Stimulated activated CD4-positive, alpha-beta T cell treated with anti-CD3 and anti-CD28 coated beads, TNF-alpha, amount 100 ng/mL, for 1 hour (primary cell): ENCODE data around the gene GPR161.

Experiments used
- DNase-seq, 3 donors: peaks; one replicate each; pipeline ENCODE4 v3.0.0-alpha.2; 2020; ENCODE audit warnings: low read depth in 3 of 3, low spot score in 1 of 3

The GPR161 gene

DNA sequence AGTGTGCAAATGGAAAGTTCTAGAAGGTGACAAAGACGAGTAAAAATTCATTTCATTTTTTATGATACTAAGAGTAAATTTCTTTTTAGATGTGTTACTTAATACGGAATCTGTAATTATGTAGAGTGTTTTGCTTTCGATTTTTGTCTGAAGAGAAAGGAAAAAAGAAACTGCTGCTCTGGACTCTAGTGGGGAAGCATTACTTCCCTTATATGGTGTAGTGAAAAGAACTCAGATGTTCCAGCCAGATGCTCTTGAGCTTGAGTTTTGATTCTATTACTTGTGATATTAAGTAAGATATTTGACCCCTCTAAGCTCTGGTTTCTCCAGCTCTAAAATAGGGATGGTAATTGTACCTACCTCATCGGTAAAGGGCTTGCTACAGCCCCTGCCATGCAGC lies 12.2 kb upstream of the GPR161 start:
- DNase-seq: no peak

DNA sequence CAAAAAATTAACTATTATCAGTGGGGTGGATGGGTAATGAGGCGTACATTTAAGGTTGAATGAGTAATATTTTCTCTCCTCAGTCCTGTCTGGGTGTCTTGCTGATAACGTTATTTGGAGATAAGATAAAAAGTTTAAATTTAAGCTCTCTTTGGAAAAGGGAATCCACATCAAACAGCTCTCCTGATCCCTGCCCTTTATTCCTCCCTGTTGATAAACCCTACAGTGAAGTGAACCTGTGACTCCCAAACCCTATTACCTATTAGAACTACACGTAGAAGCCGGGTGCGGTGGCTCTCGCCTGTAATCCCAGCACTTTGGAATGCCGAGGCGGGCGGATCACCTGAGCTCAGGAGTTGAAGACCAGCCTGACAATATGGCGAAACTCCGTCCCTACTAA lies 9.9 kb upstream of the GPR161 start:
- no peak for DNase-seq

DNA sequence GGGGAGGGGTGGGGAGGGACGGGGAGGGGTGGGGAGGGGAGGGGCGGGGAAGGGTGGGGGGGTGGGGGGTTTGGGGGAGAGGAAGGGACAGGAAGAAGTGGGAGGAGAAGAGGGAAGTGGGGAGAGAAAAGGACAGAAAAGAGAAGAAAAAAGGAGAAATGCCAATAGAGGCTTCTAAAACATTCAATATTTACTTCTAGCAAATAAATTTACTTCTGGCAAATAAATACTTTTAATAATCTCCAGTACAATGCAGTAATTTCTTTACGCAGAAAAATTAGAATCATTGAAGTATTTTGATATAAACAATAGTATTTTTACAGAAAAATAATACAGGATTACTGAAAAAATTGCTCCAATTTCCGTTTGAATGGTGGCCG lies 9.4 kb upstream of the GPR161 start:
- no peak for DNase-seq

DNA sequence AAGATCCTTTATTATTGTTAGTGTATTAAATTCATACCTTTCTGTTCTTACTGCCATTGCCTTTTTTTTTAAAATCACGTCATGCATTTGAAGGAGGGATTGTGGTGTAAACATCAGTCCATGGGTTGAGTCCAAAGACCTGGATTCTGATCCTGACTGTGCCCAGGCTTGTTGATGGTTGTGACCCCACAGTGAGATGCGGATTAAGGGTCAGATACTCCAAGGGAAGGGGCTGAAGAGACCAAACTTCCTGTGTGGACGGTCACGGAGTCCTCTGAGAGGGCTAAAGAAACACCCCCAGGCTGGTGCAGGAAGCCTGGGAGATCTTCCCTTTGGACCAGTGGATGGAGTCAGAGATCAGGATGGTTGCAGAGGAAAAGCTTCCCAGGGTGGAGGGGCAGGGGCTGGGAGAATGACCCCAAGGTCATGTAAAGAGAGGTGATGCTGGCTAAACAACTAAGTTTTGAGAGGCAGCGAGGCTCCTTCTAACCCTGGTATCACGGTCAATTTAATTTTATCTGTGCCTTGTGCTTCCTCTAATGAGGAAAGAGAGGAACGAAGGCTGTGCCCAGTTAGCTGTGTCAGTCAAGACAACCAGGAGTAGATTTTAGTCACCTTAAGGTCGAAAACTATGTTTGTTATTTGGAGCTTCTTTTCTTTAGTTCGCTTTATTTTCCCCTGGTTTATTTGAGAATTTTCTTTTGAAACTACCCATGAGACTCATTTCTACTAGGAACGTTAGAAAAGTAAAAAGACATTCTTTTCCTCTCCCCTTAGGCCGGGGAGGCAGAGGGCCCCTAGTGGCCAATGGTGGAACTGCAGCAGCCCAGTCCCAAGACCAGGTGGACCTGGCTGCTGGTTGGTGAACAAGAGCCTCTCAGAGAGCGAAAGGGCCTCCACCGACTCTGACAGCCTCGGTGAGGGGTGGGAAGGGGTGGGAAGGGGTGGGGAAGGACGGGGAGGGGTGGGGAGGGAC lies 8.7 kb upstream of the GPR161 start:
- DNase-seq: peak; percentile 53 to 90 (median 67)

DNA sequence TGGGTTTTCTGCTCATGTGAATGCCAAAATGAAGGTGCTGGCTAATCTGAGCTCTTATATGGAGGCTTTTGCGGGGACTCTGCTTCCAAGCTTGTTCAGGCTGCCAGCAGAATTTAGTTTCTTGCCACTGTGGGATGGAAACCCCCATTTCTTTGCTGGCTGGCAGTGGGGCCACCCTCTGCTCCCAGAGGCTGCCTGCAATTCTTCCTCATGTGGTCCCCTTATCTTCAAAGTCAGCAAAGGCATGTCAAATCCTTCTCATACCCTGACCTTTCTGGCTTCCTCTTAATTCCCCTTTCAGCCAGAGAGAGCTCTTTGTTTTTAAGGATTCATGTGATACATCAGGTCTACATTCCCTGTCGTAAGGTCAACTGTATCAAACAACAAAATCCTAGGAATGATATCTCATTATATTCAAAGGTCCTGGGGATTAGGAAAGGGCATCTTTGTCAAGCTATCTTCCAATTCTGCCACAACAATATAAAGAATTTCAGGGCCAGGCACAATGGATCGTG lies 5.2 kb upstream of the GPR161 start:
- no peak for DNase-seq

DNA sequence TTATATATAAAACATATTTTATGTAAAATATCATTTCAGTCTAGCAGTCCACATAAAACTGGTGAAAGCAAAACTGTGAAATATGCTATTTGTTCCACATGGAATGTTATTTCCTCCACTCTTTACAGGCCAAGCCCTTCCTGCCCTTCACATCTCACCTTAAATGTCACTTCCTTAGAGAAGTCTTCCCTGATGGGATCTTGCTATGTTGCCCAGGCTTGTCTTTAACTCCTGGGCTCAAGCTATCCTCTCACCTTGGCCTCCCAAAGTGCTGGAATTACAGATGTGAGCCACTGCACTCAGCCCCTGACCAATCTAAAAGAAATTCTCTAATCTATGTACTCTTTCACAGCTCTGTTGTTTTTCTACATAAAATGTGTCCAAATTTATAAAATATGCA lies 2.3 kb upstream of the GPR161 start:
- no peak for DNase-seq

DNA sequence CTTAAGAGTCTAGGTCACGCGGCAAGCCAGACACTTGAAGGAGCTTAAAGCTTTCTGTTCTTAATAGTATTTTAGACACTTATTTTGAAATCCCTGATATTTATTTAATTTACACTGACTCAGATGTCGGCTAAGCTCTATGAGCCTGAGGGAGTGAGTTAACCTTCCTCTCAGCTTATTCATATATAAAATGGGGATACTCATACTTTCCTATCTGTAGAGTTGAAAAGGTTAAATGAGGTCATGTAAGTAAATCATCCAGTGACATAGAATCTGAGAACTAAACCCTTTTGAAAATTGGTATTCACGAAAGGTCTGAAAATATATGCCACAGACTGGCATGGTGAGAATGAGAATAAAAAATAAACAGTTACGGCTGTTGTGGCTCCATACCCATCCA lies 1.4 kb upstream of the GPR161 start:
- no peak for DNase-seq

DNA sequence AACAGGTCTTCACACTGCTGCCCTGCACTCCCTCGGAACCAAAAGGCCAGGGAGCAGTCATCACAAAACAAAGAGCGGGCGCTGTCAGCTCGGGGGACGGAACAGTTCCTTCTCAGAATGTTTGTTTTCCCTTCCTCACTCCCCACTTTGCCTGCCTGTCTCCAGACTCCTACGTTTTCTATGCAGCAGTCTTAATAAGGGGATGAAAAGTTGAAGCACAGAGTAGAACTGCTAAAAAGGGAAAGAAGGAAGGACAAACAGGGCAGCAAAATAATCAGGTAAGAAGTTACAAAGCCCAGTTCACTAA lies 738 bp upstream of the GPR161 start:
- DNase-seq: no peak

DNA sequence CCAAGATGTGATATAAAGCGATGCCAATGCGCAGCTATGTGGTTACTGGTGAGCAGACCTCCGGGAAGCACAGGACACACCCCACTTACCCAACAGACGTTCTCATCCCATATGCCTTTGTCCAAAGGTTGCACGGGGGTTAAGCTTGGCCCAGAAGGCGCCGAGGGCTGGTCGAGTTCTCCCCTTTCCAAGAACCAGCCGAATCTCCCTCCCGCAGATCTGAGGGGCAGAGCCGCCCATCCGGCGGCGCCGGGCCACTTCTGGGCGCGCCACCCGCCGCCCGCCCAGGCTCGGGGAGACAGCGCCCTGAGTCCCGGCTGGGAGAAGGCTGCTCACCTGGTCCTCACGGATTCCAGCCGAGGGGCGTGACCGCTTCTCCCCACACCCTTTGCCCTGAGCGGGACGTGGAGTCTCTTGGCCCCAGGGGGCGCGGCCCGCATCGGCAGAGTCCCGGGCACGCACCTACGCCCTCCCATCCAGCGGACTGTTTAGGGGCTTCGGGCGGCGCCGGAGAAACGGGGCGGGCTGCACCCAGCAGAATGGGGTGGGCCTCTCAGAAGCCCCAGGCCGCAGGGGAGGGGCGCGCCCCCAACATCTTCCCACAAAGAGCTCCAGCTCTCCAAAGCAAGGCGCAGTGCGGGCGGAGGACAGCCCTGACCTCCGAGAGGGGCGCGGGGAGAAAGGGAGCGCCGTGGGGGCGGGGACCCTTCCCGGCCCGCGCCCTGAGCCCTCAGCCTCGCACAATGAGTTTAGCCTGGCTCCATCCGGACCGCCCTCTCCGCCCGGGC lies 615 bp downstream of the GPR161 start:
- no peak for DNase-seq

DNA sequence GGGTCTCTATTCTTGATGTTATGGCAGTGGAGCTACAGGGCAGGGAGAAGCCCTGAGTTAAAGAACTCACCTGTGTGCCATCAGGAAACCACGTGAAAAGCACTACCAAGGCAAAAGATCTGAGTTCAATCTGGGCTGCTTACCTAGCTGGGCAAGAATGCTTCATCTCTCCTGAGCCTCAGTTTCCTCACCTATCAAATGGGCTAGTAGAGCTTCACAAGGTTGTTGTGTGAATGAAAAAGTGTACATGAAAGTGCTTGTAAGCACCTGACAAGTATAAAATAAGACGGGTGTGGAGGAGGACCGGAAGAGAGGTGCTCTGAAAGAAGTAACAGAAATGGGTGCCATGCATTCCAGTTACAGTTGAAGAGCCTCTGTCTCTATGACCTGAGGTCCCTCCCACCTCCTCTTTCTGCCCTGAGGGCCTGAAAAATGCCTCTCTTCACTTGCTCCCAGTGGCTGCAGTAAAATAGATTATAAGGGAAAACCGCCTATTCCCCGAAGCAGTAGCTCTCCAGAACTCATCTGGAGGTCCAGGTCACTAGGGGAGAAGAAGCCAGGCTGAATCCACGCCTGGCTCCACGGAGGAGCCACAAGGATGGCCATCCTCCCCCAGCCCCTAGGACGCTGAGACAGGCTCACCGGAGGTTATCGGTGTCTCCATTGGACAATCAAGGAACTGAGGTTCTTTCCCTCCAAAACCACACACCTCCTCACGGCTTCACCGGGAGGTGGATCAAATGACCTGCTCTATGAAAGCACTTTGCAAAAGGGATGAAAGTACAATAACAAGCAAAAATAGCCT lies 1.4 kb downstream of the GPR161 start:
- DNase-seq: no peak

DNA sequence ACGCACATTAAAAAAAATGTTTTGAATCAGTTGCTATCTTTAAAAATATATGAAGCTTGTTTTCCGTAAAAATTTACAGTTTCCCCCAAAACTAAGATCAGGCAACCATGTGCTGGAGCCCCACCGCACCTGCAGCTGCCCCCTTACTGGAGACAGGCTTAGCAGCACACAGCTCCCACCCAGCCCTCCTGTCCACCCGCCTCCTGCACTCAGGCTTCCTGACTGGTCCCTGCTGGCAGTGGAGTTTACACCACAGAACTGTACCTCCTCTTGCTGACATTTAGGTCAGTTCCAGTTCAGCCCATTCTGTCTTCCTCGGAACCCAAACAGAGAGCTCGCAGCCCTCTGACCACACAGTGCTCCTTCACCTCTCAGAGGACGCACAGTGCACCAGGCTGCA lies 2.1 kb downstream of the GPR161 start:
- DNase-seq: no peak

DNA sequence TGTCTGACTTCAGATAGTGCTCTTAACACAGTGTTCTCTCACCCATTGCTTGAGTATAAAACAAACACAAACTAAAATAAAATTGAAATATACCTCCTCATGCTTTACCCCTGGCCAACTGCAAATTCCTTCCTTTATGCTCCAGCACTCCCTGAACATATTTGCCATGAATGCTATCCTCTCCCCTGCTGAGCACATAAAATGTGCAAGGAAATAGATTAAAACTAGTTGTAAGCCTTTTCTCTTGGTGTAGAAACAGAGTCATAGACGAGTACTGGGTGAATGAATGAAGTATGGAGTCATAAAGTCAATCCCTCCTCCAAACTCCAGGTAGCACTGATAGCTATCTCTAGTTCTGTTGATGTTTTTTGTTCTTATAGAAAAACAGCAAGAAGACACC lies 2.6 kb downstream of the GPR161 start:
- DNase-seq: no peak

DNA sequence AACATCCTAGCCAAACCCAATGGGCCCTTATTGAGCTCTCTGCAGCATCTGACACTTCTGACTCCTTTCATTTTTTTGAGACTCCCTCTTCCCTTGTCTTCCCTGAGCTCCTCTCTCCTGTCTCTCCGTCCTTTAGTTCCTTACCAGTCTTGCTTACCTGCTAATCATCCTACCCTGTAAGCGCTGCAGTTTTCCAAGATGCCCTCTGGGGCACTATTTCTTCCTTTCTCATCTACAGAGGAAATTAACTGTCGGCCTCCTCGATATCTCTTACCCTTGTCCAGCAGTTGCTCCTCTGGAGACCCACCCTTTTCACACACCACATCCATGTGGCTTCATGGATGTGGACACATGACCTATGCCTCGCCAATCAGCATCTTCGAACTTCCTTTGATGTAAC lies 6.8 kb downstream of the GPR161 start:
- DNase-seq: no peak

DNA sequence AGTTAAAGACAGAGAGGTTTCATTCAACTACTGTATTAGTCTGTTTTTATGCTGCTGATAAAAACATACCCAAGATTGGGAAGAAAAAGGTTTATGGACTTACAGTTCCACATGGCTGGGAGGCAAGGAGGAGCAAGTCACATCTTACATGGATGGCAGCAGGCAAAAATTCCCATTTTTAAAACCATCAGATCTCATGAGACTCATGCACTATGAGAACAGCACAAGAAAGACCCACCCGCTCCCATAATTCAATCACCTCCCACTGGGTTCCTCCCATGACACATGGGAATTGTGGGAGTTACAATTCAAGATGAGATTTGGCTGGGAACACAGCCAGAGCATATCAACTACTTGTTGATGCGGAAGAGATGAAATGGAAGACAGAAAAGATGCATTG lies 9.2 kb downstream of the GPR161 start:
- no peak for DNase-seq

DNA sequence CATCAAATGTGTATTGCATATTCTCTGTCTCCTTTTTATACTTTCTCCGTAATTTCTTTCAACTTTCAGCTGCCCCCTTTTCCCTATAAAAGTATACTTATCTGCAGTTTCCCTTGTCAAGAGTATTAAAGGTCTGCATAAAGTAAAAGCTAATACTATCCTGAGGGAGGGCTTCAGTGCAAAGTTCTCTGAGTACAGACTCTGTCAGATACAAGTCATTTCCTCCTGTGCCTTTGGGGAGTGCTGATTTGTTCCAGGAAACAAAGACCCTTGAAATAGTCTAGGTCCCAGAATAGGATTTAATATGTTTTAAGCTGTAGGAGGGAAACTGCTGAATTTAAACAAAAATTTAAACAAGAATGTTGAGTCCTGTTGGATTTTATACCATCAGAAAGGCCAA lies 11.7 kb downstream of the GPR161 start:
- no peak for DNase-seq

DNA sequence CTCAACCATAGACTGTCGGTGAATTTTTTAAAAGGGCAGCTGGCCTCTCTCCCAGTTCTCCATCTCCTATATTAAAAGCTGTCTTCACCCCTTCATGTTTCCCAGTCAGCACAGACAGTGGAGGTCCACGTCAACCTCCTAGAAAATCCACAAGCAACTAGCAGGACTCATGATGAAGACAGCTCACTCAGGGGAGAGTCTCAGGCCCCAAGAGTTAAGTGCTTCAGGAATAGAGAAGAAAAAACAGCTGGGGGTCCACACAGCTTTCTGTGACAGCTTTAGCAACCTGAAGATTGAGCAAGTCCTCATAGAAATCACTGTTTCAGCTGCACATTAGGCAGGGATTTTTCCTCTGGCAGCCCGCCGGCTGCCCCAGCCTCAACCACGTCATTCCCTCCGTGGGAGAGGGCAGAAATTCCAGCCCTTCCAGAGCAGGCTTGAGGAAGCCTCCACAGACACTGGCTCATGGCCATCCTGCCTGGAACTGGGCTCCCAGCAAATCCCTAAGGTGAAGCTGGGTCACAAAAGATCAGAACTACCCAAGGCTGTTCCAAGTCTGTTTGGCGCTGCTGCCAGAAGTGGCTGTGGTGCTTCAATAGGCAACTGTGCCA lies 15.2 kb downstream of the GPR161 start:
- no peak for DNase-seq

DNA sequence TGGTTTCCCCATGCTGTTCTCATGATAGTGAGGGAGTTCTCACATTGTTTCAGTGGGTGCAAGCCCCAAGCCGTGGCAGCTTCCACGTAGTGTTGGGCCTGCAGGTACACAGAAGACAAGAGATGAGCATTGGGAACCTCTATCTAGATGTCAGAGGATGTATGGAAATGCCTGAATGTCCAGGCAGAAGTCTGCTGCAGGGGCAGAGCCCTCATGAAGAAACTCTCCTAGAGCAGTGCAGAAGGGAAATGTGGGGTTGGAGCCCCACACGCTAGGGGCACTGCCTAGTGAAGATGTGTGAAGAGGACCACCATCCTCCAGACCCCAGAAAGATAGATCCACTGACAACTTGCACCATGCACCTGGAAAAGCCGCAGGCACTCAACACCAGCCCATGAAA lies 17.0 kb downstream of the GPR161 start:
- DNase-seq: no peak

DNA sequence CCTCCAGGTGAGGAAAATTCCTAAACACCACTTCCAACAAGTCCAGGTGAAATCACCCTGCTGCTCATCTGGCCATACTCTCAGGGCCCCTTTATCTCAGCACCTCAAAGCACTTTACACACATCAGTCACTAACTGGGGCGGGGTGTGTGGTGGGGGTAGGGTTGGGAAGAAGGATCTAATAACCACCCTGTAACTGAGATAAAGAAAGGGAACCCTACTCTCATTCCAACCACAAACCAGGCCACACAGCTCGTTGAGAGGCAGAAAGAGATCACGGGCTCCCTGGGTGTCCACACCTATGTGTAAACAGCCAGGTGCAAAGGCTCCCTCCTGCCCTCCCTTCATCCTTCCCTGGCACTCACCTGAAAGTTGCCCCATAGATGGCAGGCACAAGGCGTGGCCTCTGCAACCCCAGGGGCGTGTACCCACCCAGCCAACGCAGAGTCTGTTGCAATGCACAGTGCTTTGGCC lies 20.4 kb downstream of the GPR161 start:
- no peak for DNase-seq

DNA sequence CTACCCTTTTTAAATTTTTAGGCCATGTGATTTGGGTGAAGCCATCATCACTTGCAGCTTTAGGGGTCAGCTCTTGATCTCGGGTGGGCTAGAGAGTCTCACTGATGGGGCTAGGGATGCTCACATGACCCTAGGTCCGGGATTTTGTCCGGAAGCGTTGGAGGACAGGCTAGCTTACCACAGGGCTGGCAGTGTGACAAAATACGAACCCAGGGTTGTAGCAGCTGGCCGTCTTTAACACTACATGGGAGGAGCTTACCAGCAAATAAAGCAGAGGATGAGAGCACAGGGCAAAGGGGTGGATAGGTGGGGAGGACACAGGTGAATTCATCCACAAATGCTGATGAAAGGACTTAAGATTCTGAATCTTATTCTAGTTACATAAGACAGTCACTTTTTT lies 21.9 kb downstream of the GPR161 start:
- DNase-seq: no peak

DNA sequence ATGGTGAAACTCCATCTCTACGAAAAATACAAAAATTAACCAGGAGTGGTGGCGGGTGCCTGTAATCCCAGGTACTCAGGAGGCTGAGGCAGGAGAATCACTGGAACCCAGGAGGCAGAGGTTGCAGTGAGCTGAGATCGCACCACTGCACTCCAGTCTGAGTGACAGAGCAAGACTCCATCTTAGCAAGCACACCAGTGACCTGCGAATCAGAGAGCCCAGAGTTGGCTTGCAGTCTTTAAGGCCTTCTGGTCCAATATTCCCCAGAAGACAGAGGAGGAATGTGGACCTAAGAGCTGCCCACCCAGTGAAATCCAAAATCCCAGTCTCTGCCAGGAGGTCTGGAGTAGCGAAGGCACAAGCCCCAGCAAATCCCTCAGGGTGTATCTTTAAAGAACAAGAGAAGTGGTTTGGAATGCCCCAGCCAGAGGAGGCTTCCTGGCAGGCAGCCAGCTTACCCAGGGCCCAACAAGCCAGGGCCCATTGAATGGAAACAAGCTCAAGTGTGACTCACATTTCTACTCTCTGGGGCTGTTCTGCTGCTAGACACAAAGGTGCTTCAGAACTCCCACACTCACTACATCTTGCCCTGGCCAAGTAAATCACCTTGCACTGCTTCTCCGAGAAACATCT lies 23.9 kb downstream of the GPR161 start:
- DNase-seq: peak in 1 of 3 donors; percentile 41
